DND-41 (cell line): ENCODE results near the gene MINAR1.

Experiments
- ATAC-seq: fragments of 200-7000 bp; cut with Tn5 transposase; 3 replicates; pipeline ENCODE4 v1.9.1; 2021; ENCODE audit warnings: low read depth; ENCODE audit not compliant: insufficient read depth
- DNase-seq: peaks from one replicate; pipeline ENCODE4 v3.0.0-alpha.2; 2020
- H2AFZ ChIP-seq: 2 replicates; pipeline ENCODE4 v1.6.0; 2012; ENCODE audit warnings: low read depth, low read length
- H3K27ac ChIP-seq: 2 replicates; pipeline ENCODE4 v1.5.1; 2012; ENCODE audit warnings: low read length, inconsistent platforms
- H3K27me3 ChIP-seq: fragments of 200-600 bp; sonication (generic); 2 replicates; pipeline ENCODE4 v1.6.0; 2012; ENCODE audit warnings: low read length, mild to moderate bottlenecking, inconsistent platforms; ENCODE audit not compliant: insufficient read depth, poor library complexity
- H3K36me3 ChIP-seq: 2 replicates; pipeline ENCODE4 v1.5.1; 2012; ENCODE audit warnings: low read length, inconsistent platforms; ENCODE audit not compliant: insufficient read depth
- H3K4me1 ChIP-seq: 2 replicates; pipeline ENCODE4 v1.5.1; 2012; ENCODE audit warnings: mild to moderate bottlenecking, low read length; ENCODE audit not compliant: insufficient read depth
- H3K4me2 ChIP-seq: 2 replicates; pipeline ENCODE4 v1.6.0; 2012; ENCODE audit warnings: mild to moderate bottlenecking, moderate library complexity, low read length, inconsistent platforms; ENCODE audit not compliant: insufficient read depth
- H3K4me3 ChIP-seq, 2 experiments: fragments of 200-600 bp in 1 of 2; shearing (Covaris generic) in 1 of 2; 2 replicates each; pipeline ENCODE4 v1.5.1; 2012 to 2016; ENCODE audit warnings: inconsistent platforms in 2 of 2, low read length in 2 of 2, mild to moderate bottlenecking in 2 of 2, low read depth in 1 of 2, moderate library complexity in 1 of 2
- H3K79me2 ChIP-seq: 2 replicates; pipeline ENCODE4 v1.6.0; 2012; ENCODE audit warnings: low read length, inconsistent platforms; ENCODE audit not compliant: insufficient read depth
- H3K9ac ChIP-seq: 2 replicates; pipeline ENCODE4 v1.6.0; 2012; ENCODE audit warnings: low read depth, mild to moderate bottlenecking, inconsistent platforms, low read length, moderate library complexity
- H3K9me3 ChIP-seq: 2 replicates; pipeline ENCODE4 v1.5.1; 2012; ENCODE audit warnings: low read length, moderate library complexity, mild to moderate bottlenecking, inconsistent platforms; ENCODE audit not compliant: insufficient read depth, severe bottlenecking
- H4K20me1 ChIP-seq: 2 replicates; pipeline ENCODE4 v1.6.0; 2012; ENCODE audit warnings: low read length; ENCODE audit not compliant: insufficient read depth
- EZH2 ChIP-seq: IDR thresholded peaks from 3 replicates; pipeline ENCODE4 v1.6.1; 2012; ENCODE audit warnings: borderline replicate concordance, low read depth, mild to moderate bottlenecking, moderate library complexity, low read length, inconsistent platforms; ENCODE audit not compliant: severe bottlenecking
- TF ChIP-seq, protein P1 (sequence below): IDR thresholded peaks from 2 replicates; pipeline ENCODE4 v1.5.1; 2012; ENCODE audit warnings: borderline replicate concordance, low read length, moderate library complexity, mild to moderate bottlenecking; ENCODE audit not compliant: poor library complexity, severe bottlenecking; ENCODE audit errors: extremely low read depth

Gene MINAR1

DNA sequence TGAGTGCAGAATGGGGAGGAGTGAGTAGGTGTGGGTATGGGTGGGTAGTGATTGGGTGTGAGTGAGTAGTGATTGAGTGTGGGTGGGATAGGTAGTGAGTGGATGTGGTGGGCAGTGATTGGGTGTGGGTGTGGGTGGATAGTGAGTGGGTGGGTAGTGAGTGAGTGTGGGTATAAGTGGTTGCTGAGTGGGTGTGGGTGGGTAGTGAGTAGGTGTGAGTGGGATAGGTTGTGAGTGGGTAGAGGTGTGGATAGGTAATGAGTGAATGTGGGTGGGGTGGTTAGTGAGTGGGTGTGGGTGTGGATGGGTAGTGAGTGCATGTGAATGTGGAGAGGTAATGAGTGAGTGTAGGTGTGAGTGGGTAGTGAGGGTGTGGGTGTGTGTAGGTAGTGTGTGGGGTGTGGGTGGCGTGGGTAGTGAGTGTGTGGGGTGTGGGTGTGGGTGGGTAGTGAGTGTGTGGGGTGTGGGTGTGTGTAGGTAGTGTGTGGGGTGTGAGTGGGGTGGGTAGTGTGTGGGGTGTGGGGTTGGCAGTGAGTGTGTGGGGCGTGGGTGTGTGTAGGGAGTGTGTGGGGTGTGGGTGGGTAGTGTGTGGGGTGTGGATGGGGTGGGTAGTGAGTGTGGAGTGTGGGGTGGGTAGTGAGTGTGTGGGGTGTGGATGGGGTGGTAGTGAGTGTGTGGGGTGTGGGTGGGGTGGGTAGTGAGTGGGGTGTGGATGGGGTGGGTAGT lies 5.3 kb downstream of the MINAR1 start:
- H3K9me3 ChIP-seq: no peaks in the 10 kb centered on the region
- H3K36me3 ChIP-seq: no peaks in the 10 kb centered on the region
- ATAC-seq (no peak), DNase-seq (no peak)
- H3K9ac ChIP-seq: no peak overlapping the region
- no peaks in the 10 kb centered on the region for H4K20me1 ChIP-seq
- H3K4me1 ChIP-seq: no peaks in the 10 kb centered on the region
- no peak overlapping the region for H2AFZ ChIP-seq
- no peak overlapping the region for H3K4me3 ChIP-seq
- TF ChIP-seq, protein P1, sequence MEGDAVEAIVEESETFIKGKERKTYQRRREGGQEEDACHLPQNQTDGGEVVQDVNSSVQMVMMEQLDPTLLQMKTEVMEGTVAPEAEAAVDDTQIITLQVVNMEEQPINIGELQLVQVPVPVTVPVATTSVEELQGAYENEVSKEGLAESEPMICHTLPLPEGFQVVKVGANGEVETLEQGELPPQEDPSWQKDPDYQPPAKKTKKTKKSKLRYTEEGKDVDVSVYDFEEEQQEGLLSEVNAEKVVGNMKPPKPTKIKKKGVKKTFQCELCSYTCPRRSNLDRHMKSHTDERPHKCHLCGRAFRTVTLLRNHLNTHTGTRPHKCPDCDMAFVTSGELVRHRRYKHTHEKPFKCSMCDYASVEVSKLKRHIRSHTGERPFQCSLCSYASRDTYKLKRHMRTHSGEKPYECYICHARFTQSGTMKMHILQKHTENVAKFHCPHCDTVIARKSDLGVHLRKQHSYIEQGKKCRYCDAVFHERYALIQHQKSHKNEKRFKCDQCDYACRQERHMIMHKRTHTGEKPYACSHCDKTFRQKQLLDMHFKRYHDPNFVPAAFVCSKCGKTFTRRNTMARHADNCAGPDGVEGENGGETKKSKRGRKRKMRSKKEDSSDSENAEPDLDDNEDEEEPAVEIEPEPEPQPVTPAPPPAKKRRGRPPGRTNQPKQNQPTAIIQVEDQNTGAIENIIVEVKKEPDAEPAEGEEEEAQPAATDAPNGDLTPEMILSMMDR: no peak
- no peak for TF ChIP-seq EZH2
- H3K79me2 ChIP-seq: no peaks in the 10 kb centered on the region
- no peak overlapping the region for H3K4me2 ChIP-seq
- no peak overlapping the region for H3K27ac ChIP-seq
- H3K27me3 ChIP-seq: no peaks in the 10 kb centered on the region

DNA sequence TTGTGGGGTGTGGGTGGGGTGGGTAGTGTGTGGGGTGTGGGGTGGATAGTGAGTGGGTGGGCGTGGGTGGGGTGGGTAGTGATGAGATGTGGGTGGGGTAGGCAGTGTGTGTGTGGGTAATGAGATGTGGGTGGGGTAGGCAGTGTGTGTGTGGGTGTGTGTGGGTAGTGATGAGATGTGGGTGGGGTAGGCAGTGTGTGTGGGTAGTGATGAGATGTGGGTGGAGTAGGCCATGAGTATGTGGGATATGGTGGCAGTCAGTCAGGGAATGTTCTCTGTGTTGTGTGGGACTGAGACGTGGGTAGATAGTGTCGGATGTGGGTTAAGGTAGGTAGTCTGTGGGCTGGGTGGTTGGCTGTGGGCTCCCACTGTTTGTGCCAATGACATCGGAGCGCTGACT lies 7.1 kb downstream of the MINAR1 start:
- Histone ChIP-seq H3K27me3 (no peaks in the 10 kb centered on the region), H3K4me1 (no peaks in the 10 kb centered on the region), H4K20me1 (no peaks in the 10 kb centered on the region), H3K4me3 (no peak overlapping the region), H3K79me2 (no peaks in the 10 kb centered on the region), H3K27ac (no peak overlapping the region), H3K4me2 (no peak overlapping the region), H2AFZ (no peak overlapping the region), H3K9ac (no peak overlapping the region), H3K9me3 (no peaks in the 10 kb centered on the region), H3K36me3 (no peaks in the 10 kb centered on the region)
- DNase-seq (no peak), ATAC-seq (no peak)
- TF ChIP-seq, protein P1: no peak
- TF ChIP-seq EZH2: no peak

DNA sequence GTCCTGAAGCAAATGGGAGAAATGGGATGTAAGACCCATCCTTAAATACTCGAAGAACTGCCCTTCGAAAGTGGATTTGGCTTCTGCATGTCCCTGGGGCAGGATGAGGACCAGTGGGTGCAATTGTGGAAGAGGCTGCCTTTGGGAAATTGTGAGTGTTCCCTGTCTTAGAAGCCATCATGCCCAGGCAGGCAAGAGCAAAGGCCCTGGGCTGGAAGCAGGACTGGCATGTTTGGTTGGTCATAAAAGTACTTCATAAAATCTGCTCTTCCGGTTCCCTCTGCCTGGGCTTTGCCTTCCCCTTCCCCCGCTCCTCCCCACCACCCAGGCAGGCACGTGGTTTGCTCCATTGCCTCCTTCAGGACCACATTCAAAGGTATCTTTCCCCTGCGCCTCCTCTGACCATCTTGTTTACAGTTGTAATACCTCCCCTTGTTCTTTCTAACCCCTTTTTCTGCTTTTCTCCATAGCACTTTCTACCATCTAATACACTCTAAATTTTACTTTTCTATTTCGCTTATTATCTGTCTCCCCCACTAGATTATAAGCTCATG lies 8.3 kb downstream of the MINAR1 start:
- H3K4me3 ChIP-seq: no peak overlapping the region
- H3K27ac ChIP-seq: no peak overlapping the region
- H3K27me3 ChIP-seq: no peaks in the 10 kb centered on the region
- H3K4me2 ChIP-seq: no peak overlapping the region
- ATAC-seq (no peak), DNase-seq (no peak)
- H3K9me3 ChIP-seq: no peaks in the 10 kb centered on the region
- no peak overlapping the region for H2AFZ ChIP-seq
- H3K79me2 ChIP-seq: no peaks in the 10 kb centered on the region
- no peaks in the 10 kb centered on the region for H4K20me1 ChIP-seq
- H3K9ac ChIP-seq: no peak overlapping the region
- H3K4me1 ChIP-seq: no peaks in the 10 kb centered on the region
- H3K36me3 ChIP-seq: no peaks in the 10 kb centered on the region
- no peak for TF ChIP-seq EZH2

DNA sequence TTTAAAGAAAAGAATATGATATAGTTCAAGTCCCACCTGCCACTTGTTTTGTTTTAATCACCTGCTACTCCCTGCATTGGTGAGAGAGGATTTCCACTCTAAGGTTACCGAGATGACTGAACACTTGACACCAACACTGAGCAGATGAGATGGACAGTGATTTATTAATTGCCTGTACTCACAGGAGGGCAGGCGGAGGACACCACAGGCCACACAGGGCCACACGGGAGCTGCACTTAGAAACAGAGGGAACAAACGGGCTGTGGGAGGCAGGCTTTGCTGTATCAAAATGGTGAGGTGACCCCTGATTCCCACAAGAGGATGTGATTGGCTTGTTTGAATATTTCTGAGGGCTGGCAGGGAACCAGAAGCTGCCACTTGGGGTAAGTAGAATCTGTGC lies 10.8 kb downstream of the MINAR1 start:
- no peak for DNase-seq
- H2AFZ ChIP-seq: no peak overlapping the region
- no peak for TF ChIP-seq EZH2
- TF ChIP-seq, protein P1: no peak

More for the DNA sequence above, 10.8 kb downstream of the MINAR1 start:
- no peaks in the 10 kb centered on the region for H3K36me3 ChIP-seq
- H3K9me3 ChIP-seq: no peaks in the 10 kb centered on the region
- no peaks in the 10 kb centered on the region for H4K20me1 ChIP-seq
- no peak overlapping the region for H3K4me2 ChIP-seq
- no peak for ATAC-seq
- no peak overlapping the region for H3K27ac ChIP-seq
- H3K4me1 ChIP-seq: no peaks in the 10 kb centered on the region
- no peaks in the 10 kb centered on the region for H3K27me3 ChIP-seq
- no peaks in the 10 kb centered on the region for H3K79me2 ChIP-seq
- H3K9ac ChIP-seq: no peak overlapping the region
- H3K4me3 ChIP-seq: no peak overlapping the region
